KOPT-K1 (cell line): ENCODE measurements around the gene ACCSL.

ENCODE experiments used
- H3K27ac ChIP-seq: fragments of 200-600 bp; sonication (generic); 2 replicates; pipeline ENCODE4 v1.5.1; 2016; ENCODE audit warnings: antibody characterized with exemption, mild to moderate bottlenecking, low read depth, low read length; ENCODE audit not compliant: poor library complexity, severe bottlenecking
- H3K36me3 ChIP-seq: fragments of 200-600 bp; sonication (generic); 2 replicates; pipeline ENCODE4 v1.5.1; 2017; ENCODE audit warnings: antibody characterized with exemption, mild to moderate bottlenecking, low read length, moderate library complexity; ENCODE audit not compliant: insufficient read depth
- H3K9me3 ChIP-seq: fragments of 200-600 bp; sonication (generic); 2 replicates; pipeline ENCODE4 v1.5.1; 2017; ENCODE audit warnings: antibody characterized with exemption, low read length, mild to moderate bottlenecking; ENCODE audit not compliant: insufficient read depth, poor library complexity, severe bottlenecking

Gene ACCSL

GRCh38 chr11:44014968-44015623 lies 32.7 kb upstream of the ACCSL start:
- no peaks in the 10 kb centered on the region for H3K9me3 ChIP-seq
- no peaks in the 10 kb centered on the region for H3K36me3 ChIP-seq
- H3K27ac ChIP-seq = no peak overlapping the region

GRCh38 chr11:44015624-44016007 lies 32.2 kb upstream of the ACCSL start:
- H3K9me3 ChIP-seq = no peaks in the 10 kb centered on the region
- H3K36me3 ChIP-seq = no peaks in the 10 kb centered on the region
- H3K27ac ChIP-seq = no peak overlapping the region

DNA sequence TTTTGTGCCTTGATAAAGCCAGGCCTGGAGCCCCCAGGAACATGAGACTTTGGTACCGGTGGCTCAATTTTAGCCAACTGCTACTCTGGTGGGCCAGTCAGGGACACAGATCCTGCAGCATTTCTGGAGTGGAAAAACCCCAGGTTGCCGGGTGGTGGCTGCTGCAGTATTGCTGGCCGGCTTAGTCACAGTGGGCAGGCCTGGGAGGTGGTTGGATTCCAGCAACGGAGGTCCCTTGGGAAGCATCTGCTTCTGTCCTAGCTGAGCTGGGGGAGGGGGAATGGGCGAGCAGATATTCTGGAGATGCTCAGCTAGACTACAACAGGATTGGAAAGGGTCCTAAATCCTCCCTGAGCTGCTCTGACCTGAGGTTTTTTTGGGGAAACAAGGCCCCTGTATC lies 31.6 kb upstream of the ACCSL start:
- no peaks in the 10 kb centered on the region for H3K9me3 ChIP-seq
- H3K27ac ChIP-seq = no peak overlapping the region
- no peaks in the 10 kb centered on the region for H3K36me3 ChIP-seq

DNA sequence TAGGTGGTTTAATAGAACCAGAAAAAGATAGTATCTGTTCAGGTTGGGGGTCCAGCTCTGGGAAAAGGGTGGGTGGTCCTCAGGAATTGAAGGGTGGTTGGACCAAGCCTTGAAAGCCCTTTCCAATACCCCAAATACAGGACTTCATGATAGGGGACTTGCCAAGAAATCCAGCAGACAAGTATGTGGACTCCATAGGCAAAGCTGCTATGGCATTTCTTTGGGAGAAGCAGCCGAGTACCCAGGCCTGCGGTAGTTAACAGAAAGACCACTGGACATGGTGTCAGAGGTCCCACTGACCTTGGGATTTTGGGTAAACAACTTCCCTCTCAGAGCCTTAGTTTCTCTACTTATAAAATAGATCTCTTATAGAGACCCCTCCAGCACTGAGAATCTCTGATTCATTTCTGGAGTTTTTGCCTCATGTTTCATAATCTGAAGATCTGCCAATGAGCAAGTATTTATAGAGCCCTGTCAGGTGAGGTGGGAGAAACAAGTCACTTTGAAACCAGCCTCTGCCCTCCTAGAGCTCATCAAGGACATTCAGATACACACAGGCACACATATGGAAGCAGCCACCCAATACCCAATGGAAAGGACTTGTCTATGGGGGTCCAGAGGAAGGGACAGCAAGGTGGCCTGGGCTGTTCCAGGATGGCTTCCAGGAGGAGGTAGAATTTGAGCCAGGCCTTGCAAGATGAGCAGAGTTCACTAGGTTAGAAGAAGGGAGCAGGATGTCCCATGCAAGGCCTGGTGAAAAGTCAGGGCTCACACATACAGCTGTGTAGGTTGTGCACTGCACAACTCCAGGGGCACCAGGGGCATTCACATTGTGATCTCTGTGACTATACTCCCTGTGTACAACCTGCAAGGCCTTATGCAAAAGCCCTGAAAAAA lies 31.0 kb upstream of the ACCSL start:
- H3K36me3 ChIP-seq = no peaks in the 10 kb centered on the region
- no peaks in the 10 kb centered on the region for H3K9me3 ChIP-seq
- H3K27ac ChIP-seq = no peak overlapping the region

- no peak overlapping the region for H3K27ac ChIP-seq
- peaks cover 5% of the 10 kb centered on the region for H3K9me3 ChIP-seq
- no peaks in the 10 kb centered on the region for H3K36me3 ChIP-seq
Observed at GRCh38 chr11:44017443-44018126, 30.2 kb upstream of the ACCSL start.

GRCh38 chr11:44018127-44018521 lies 29.7 kb upstream of the ACCSL start:
- no peak overlapping the region for H3K27ac ChIP-seq
- no peaks in the 10 kb centered on the region for H3K36me3 ChIP-seq
- peaks cover 8% of the 10 kb centered on the region for H3K9me3 ChIP-seq

DNA sequence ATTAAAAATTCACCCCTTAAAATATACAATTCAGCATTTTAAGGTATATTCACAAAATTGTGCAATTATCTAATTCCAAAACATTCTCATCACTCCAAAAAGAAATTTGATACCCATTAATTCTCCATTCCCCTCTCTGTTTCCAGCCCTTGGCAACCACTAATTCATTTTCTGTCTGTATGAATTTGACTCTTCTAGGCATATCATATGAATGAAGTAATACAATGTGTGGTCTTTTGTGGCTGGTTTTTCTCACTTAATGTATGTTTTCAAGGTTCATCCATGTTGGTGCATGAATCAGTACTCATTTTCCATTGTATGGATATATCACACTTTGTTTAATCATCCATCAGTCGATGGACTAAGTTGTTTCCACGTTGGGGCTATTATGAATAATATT lies 29.0 kb upstream of the ACCSL start:
- Histone ChIP-seq H3K27ac (no peak overlapping the region), H3K9me3 (peaks cover 8% of the 10 kb centered on the region), H3K36me3 (no peaks in the 10 kb centered on the region)

GRCh38 chr11:44024977-44025376 lies 22.8 kb upstream of the ACCSL start:
- Histone ChIP-seq H3K27ac (no peak overlapping the region), H3K9me3 (peaks cover 17% of the 10 kb centered on the region), H3K36me3 (no peaks in the 10 kb centered on the region)

DNA sequence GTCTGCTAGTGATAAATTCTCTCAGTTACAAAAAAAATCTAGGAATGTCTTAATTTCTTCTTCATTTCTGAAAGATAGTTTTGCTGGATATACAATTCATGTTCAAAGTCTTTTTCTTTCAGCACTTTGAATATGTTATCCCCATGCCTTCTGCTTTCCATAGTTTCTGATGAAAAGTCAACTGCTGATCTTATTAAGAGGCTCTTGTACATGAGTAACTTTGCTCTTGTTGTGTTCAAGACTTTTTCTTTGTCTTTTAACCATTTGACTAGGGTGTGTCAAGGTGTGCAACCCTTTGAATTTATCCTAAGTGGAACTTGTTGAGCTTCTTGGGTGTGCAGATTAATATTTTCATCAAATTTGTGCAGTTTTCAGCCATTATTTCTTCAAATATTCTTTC lies 22.1 kb upstream of the ACCSL start:
- H3K27ac ChIP-seq = no peak overlapping the region
- H3K36me3 ChIP-seq = no peaks in the 10 kb centered on the region
- peaks cover 17% of the 10 kb centered on the region for H3K9me3 ChIP-seq

- H3K9me3 ChIP-seq = peaks cover 9% of the 10 kb centered on the region
Observed at GRCh38 chr11:44028401-44028800, 19.4 kb upstream of the ACCSL start.

GRCh38 chr11:44028816-44029506 lies 18.8 kb upstream of the ACCSL start:
- peaks cover 9% of the 10 kb centered on the region for H3K9me3 ChIP-seq
- no peak overlapping the region for H3K27ac ChIP-seq
- H3K36me3 ChIP-seq = no peaks in the 10 kb centered on the region

More at GRCh38 chr11:44028401-44028800, 19.4 kb upstream of the ACCSL start:
- Histone ChIP-seq H3K36me3 (no peaks in the 10 kb centered on the region), H3K27ac (no peak overlapping the region)

DNA sequence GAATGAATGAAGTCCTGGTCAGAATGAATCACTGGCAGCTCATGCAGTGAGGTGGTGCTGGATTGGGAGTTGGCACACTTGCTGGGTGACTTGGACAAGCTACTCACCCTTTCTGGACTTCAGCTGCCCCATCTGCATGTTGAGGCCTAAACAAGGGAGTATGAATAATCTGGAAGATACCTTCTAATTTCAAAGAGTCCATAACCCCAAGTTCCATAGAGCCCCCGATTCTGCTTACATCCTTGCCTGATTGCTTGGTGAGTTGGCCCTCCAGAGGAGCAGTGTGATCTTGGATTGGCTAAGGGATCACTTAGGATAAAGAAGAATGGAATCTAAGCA lies 18.3 kb upstream of the ACCSL start:
- no peaks in the 10 kb centered on the region for H3K36me3 ChIP-seq
- peaks cover 9% of the 10 kb centered on the region for H3K9me3 ChIP-seq
- no peak overlapping the region for H3K27ac ChIP-seq

DNA sequence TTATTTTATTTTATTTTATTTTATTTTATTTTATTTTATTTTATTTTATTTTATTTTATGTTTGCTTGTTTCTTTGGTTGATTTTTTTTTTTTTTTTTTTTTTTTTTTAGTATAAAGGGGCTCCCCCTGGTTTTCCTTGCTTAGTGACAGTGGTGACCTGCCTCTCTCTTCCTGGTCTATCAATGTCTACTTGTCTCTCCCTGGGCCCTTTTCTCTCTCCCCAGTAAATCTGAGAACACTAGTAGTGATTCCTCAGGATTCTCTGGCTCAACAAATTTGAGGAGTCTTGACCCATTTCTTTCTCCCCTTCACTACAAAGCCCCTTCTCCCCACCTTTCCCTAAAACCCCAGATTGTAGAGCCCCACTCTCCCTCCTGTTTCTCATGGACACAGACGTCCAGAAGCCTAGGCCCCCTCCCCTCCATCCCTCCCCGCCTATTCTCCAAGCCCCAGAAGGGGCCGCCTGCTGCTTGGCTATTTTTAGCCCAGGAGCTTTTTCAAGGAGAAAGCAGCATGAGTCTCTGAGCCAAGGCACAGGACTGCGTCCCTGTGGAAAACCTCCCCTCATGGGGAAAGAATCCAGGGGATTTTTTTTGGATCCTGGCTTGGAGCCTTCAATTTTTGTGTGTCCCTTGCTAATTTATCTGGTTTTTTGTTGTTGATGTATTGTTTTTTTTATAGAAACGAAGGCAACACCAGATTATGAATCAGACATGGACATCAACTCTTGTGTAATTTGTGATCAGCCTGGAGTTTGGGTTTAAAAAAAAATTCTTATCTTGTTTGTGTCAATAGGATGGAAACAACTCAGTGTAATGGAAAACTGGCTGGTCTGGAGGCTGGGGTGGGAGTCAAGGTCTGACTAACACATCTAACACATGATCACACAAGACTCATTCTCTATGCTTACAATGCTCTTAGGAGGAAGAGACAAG lies 17.5 kb upstream of the ACCSL start:
- H3K27ac ChIP-seq = no peak overlapping the region
- no peaks in the 10 kb centered on the region for H3K36me3 ChIP-seq
- peaks cover 7% of the 10 kb centered on the region for H3K9me3 ChIP-seq

- H3K9me3 ChIP-seq = no peaks in the 10 kb centered on the region
- H3K36me3 ChIP-seq = no peaks in the 10 kb centered on the region
- H3K27ac ChIP-seq = no peak overlapping the region
Observed at GRCh38 chr11:44030996-44031395, 16.8 kb upstream of the ACCSL start.
